ENCODE data around the gene IGIP.

DNA sequence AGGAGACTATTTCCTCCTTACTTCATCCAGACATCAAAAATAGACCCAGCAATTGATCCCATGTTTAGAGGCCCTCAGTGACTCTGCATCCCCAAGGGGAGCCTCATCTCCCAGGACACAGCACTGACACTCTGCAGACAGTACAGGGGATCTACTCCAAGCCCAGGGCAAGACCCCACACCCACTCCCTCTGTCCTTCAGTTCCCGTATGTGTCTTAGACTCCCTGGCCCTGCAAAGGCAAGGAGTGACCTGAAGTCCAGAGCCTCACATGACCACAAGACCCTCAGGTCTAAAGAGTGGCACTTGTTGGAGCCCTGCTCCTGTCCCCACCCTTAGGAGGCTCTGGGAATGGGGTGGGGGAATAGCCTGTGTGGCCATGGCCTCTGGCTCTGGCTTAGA is 21.7 kb downstream of the IGIP start:
- no peak for TF ChIP-seq POLR2A (IDR thresholded peaks at IDR 0.05)
- TF ChIP-seq, protein P1, sequence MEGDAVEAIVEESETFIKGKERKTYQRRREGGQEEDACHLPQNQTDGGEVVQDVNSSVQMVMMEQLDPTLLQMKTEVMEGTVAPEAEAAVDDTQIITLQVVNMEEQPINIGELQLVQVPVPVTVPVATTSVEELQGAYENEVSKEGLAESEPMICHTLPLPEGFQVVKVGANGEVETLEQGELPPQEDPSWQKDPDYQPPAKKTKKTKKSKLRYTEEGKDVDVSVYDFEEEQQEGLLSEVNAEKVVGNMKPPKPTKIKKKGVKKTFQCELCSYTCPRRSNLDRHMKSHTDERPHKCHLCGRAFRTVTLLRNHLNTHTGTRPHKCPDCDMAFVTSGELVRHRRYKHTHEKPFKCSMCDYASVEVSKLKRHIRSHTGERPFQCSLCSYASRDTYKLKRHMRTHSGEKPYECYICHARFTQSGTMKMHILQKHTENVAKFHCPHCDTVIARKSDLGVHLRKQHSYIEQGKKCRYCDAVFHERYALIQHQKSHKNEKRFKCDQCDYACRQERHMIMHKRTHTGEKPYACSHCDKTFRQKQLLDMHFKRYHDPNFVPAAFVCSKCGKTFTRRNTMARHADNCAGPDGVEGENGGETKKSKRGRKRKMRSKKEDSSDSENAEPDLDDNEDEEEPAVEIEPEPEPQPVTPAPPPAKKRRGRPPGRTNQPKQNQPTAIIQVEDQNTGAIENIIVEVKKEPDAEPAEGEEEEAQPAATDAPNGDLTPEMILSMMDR (IDR thresholded peaks at IDR 0.05), result no peak

Measured in esophagus squamous epithelium (tissue), 4 donors.